ENCODE data around the gene EYA4. TPM values are rescaled to one million over a fixed set of nuclear protein-coding genes. Genes with fewer than 3 reads are reported as not detected.
A peak's percentile ranks its signal among the peaks of the same experiment; 100 is the strongest.

Gene EYA4
- total RNA-seq, 1 experiment from 2014 or later: 0.05 TPM

- H3K36me3 ChIP-seq: no peaks in the 10 kb centered on the region
- H3K27me3 ChIP-seq (replicated peaks): no peaks in the 10 kb centered on the region; the same call in 1 of the 2 replicates
- no peak overlapping the region for H3K27ac ChIP-seq
- no peaks in the 10 kb centered on the region for H3K4me1 ChIP-seq (replicated peaks)
- no peak overlapping the region for H3K4me3 ChIP-seq
- no peaks in the 10 kb centered on the region for H3K9me3 ChIP-seq (replicated peaks)
- no peak for DNase-seq (ENCODE audit: low read depth in 1 of 2, low spot score in 2 of 2)
These were observed 13.8 kb upstream of the EYA4 start for GRCh38 chr6:133227344-133227743.

GRCh38 chr6:133230052-133230451, 11.1 kb upstream of the EYA4 start:
- Histone ChIP-seq H3K36me3 (no peaks in the 10 kb centered on the region), H3K4me3 (no peak overlapping the region), H3K4me1 (replicated peaks) (no peaks in the 10 kb centered on the region), H3K27ac (no peak overlapping the region), H3K27me3 (replicated peaks) (no peaks in the 10 kb centered on the region; the same call in 1 of the 2 replicates), H3K9me3 (replicated peaks) (no peaks in the 10 kb centered on the region)
- DNase-seq (ENCODE audit: low read depth in 1 of 2, low spot score in 2 of 2): no peak

GRCh38 chr6:133235221-133235620, 5.9 kb upstream of the EYA4 start:
- peaks cover 12% of the 10 kb centered on the region for H3K27me3 ChIP-seq (replicated peaks)
- H3K27ac ChIP-seq: no peak overlapping the region
- H3K36me3 ChIP-seq: no peaks in the 10 kb centered on the region
- no peak for DNase-seq (ENCODE audit: low read depth in 1 of 2, low spot score in 2 of 2)
- H3K4me1 ChIP-seq (replicated peaks): no peaks in the 10 kb centered on the region
- H3K9me3 ChIP-seq (replicated peaks): no peaks in the 10 kb centered on the region
- H3K4me3 ChIP-seq: no peak overlapping the region

- Histone ChIP-seq H3K4me1 (replicated peaks) (peaks cover 10% of the 10 kb centered on the region), H3K4me3 (no peak overlapping the region), H3K9me3 (replicated peaks) (no peaks in the 10 kb centered on the region), H3K27me3 (replicated peaks) (peaks cover 28% of the 10 kb centered on the region), H3K27ac (no peak overlapping the region), H3K36me3 (no peaks in the 10 kb centered on the region)
- no peak for DNase-seq (ENCODE audit: low read depth in 1 of 2, low spot score in 2 of 2)
These were observed 4.2 kb upstream of the EYA4 start for GRCh38 chr6:133236932-133237331.

GRCh38 chr6:133240511-133241085, 559 bp upstream of the EYA4 start:
- H3K9me3 ChIP-seq (replicated peaks): no peaks in the 10 kb centered on the region
- peaks cover 45% of the 10 kb centered on the region for H3K27me3 ChIP-seq (replicated peaks)
- no peak overlapping the region for H3K27ac ChIP-seq
- peaks cover 14% of the 10 kb centered on the region for H3K4me1 ChIP-seq (replicated peaks)
- no peaks in the 10 kb centered on the region for H3K36me3 ChIP-seq
- peak overlapping the region; percentile 28 for H3K4me3 ChIP-seq
- DNase-seq (ENCODE audit: low read depth in 1 of 2, low spot score in 2 of 2): peak in 1 of 2 experiments; percentile 8

GRCh38 chr6:133241901-133242636, 912 bp downstream of the EYA4 start:
- Histone ChIP-seq H3K27ac (no peak overlapping the region), H3K9me3 (replicated peaks) (no peaks in the 10 kb centered on the region), H3K4me3 (peak overlapping the region; percentile 28), H3K4me1 (replicated peaks) (peaks cover 14% of the 10 kb centered on the region), H3K36me3 (no peaks in the 10 kb centered on the region), H3K27me3 (replicated peaks) (peaks cover 52% of the 10 kb centered on the region)
- peak in 1 of 2 experiments; percentile 16 for DNase-seq (ENCODE audit: low read depth in 1 of 2, low spot score in 2 of 2)

- H3K4me3 ChIP-seq: no peak overlapping the region; the same call in 1 of the 2 replicates
- H3K27me3 ChIP-seq (replicated peaks): peaks cover 50% of the 10 kb centered on the region
These were observed 1.8 kb downstream of the EYA4 start for GRCh38 chr6:133242637-133243585.

GRCh38 chr6:133243723-133244305, 2.7 kb downstream of the EYA4 start:
- Histone ChIP-seq H3K9me3 (replicated peaks) (no peaks in the 10 kb centered on the region), H3K27ac (no peak overlapping the region), H3K36me3 (no peaks in the 10 kb centered on the region), H3K4me3 (no peak overlapping the region), H3K4me1 (replicated peaks) (peaks cover 14% of the 10 kb centered on the region), H3K27me3 (replicated peaks) (peaks cover 50% of the 10 kb centered on the region)
- DNase-seq (ENCODE audit: low read depth in 1 of 2, low spot score in 2 of 2): no peak

More at GRCh38 chr6:133242637-133243585, 1.8 kb downstream of the EYA4 start:
- Histone ChIP-seq H3K9me3 (replicated peaks) (no peaks in the 10 kb centered on the region), H3K4me1 (replicated peaks) (peaks cover 14% of the 10 kb centered on the region), H3K27ac (no peak overlapping the region), H3K36me3 (no peaks in the 10 kb centered on the region)
- peak in 1 of 2 experiments; percentile 4 for DNase-seq (ENCODE audit: low read depth in 1 of 2, low spot score in 2 of 2)

- Histone ChIP-seq H3K36me3 (no peaks in the 10 kb centered on the region), H3K27ac (no peak overlapping the region), H3K4me3 (no peak overlapping the region), H3K4me1 (replicated peaks) (peaks cover 14% of the 10 kb centered on the region), H3K9me3 (replicated peaks) (no peaks in the 10 kb centered on the region), H3K27me3 (replicated peaks) (peaks cover 47% of the 10 kb centered on the region)
- no peak for DNase-seq (ENCODE audit: low read depth in 1 of 2, low spot score in 2 of 2)
These were observed 3.4 kb downstream of the EYA4 start for GRCh38 chr6:133244519-133244918.

- Histone ChIP-seq H3K36me3 (no peaks in the 10 kb centered on the region), H3K4me1 (replicated peaks) (peaks cover 14% of the 10 kb centered on the region), H3K27ac (no peak overlapping the region), H3K4me3 (no peak overlapping the region), H3K9me3 (replicated peaks) (no peaks in the 10 kb centered on the region), H3K27me3 (replicated peaks) (peaks cover 42% of the 10 kb centered on the region)
- DNase-seq (ENCODE audit: low read depth in 1 of 2, low spot score in 2 of 2): no peak
These were observed 3.9 kb downstream of the EYA4 start for GRCh38 chr6:133245007-133245406.

- Histone ChIP-seq H3K4me1 (replicated peaks) (peaks cover 14% of the 10 kb centered on the region), H3K36me3 (no peaks in the 10 kb centered on the region), H3K4me3 (no peak overlapping the region), H3K27me3 (replicated peaks) (peaks cover 37% of the 10 kb centered on the region), H3K9me3 (replicated peaks) (no peaks in the 10 kb centered on the region), H3K27ac (no peak overlapping the region)
- DNase-seq (ENCODE audit: low read depth in 1 of 2, low spot score in 2 of 2): no peak
These were observed 4.3 kb downstream of the EYA4 start for GRCh38 chr6:133245422-133245903.

GRCh38 chr6:133247581-133247980, 6.4 kb downstream of the EYA4 start:
- H3K36me3 ChIP-seq: no peaks in the 10 kb centered on the region
- no peaks in the 10 kb centered on the region for H3K4me1 ChIP-seq (replicated peaks)
- H3K27ac ChIP-seq: no peak overlapping the region
- H3K27me3 ChIP-seq (replicated peaks): peaks cover 20% of the 10 kb centered on the region
- no peaks in the 10 kb centered on the region for H3K9me3 ChIP-seq (replicated peaks)
- no peak overlapping the region for H3K4me3 ChIP-seq
- DNase-seq (ENCODE audit: low read depth in 1 of 2, low spot score in 2 of 2): no peak

- H3K27me3 ChIP-seq (replicated peaks): peaks cover 19% of the 10 kb centered on the region
- no peaks in the 10 kb centered on the region for H3K36me3 ChIP-seq
- no peak for DNase-seq (ENCODE audit: low read depth in 1 of 2, low spot score in 2 of 2)
- no peaks in the 10 kb centered on the region for H3K4me1 ChIP-seq (replicated peaks)
- H3K4me3 ChIP-seq: no peak overlapping the region
- no peaks in the 10 kb centered on the region for H3K9me3 ChIP-seq (replicated peaks)
- H3K27ac ChIP-seq: no peak overlapping the region
These were observed 7.3 kb downstream of the EYA4 start for GRCh38 chr6:133248241-133249001.
